GM04503 (cell line): ENCODE data around the gene GUCD1.
A peak's percentile ranks its signal among the peaks of the same experiment; 100 is the strongest.

ENCODE experiments used
- DNase-seq: peaks from one replicate; pipeline ENCODE4 v3.0.0-alpha.2; 2012; ENCODE audit warnings: low read depth

GUCD1 gene

GRCh38 chr22:24529898-24530297 is 25.0 kb downstream of the GUCD1 start:
- no peak for DNase-seq

GRCh38 chr22:24526191-24526590 is 28.7 kb downstream of the GUCD1 start:
- DNase-seq = no peak

- no peak for DNase-seq
Observed at GRCh38 chr22:24525416-24526037, 29.4 kb downstream of the GUCD1 start.

- no peak for DNase-seq
Observed at GRCh38 chr22:24523873-24524272, 31.1 kb downstream of the GUCD1 start.

GRCh38 chr22:24521791-24522245 is 33.1 kb downstream of the GUCD1 start:
- no peak for DNase-seq

- no peak for DNase-seq
Observed at GRCh38 chr22:24519496-24519895, 35.4 kb downstream of the GUCD1 start.

GRCh38 chr22:24518771-24519485 is 36.0 kb downstream of the GUCD1 start:
- no peak for DNase-seq

GRCh38 chr22:24518228-24518627 is 36.7 kb downstream of the GUCD1 start:
- no peak for DNase-seq

- no peak for DNase-seq
Observed at GRCh38 chr22:24517446-24517845, 37.5 kb downstream of the GUCD1 start.

GRCh38 chr22:24516301-24516737 is 38.6 kb downstream of the GUCD1 start:
- peak; percentile 77 for DNase-seq

GRCh38 chr22:24515027-24515338 is 40.0 kb downstream of the GUCD1 start:
- DNase-seq = no peak

GRCh38 chr22:24514241-24515026 is 40.5 kb downstream of the GUCD1 start:
- DNase-seq = no peak

- DNase-seq = no peak
Observed at GRCh38 chr22:24513378-24514240, 41.3 kb downstream of the GUCD1 start.

GRCh38 chr22:24512043-24512442 is 42.9 kb downstream of the GUCD1 start:
- no peak for DNase-seq

GRCh38 chr22:24510637-24511625 is 44.0 kb downstream of the GUCD1 start:
- DNase-seq = no peak

GRCh38 chr22:24507716-24508115 is 47.2 kb downstream of the GUCD1 start:
- no peak for DNase-seq

GRCh38 chr22:24506802-24507438 is 48.0 kb downstream of the GUCD1 start:
- no peak for DNase-seq

GRCh38 chr22:24504956-24505736 is 49.8 kb downstream of the GUCD1 start:
- DNase-seq = no peak

- no peak for DNase-seq
Observed at GRCh38 chr22:24504540-24504939, 50.4 kb downstream of the GUCD1 start.
